Activated CD8-positive, alpha-beta memory T cell treated with anti-CD3 and anti-CD28 coated beads, Interleukin-2, amount 50 U/mL, for 24 hours (primary cell): Measurements from ENCODE around the gene ITIH4.

Source experiments
- DNase-seq: peaks from one replicate; pipeline ENCODE4 v3.0.0-alpha.2; 2020; ENCODE audit errors: extremely low read depth

Gene ITIH4

GRCh38 chr3:52798376-52798977 lies 32.0 kb downstream of the ITIH4 start:
- DNase-seq, result no peak

- no peak for DNase-seq
Measured at GRCh38 chr3:52796411-52796810, 34.1 kb downstream of the ITIH4 start.

GRCh38 chr3:52795298-52795900 lies 35.1 kb downstream of the ITIH4 start:
- DNase-seq, result no peak

- DNase-seq, result no peak
Measured at GRCh38 chr3:52794612-52795099, 35.8 kb downstream of the ITIH4 start, which contains the start of gene ITIH3. Gene ITIH3 (plus strand): TSS chr3:52794796. CDS start chr3:52794804, 8 bp downstream.

GRCh38 chr3:52793702-52794611 lies 36.5 kb downstream of the ITIH4 start:
- no peak for DNase-seq

- no peak for DNase-seq
Measured at GRCh38 chr3:52792961-52793695, 37.3 kb downstream of the ITIH4 start.

- no peak for DNase-seq
Measured at GRCh38 chr3:52792413-52792812, 38.1 kb downstream of the ITIH4 start.

- DNase-seq, result no peak
Measured at GRCh38 chr3:52791928-52792327, 38.5 kb downstream of the ITIH4 start.

- no peak for DNase-seq
Measured at GRCh38 chr3:52791366-52791765, 39.1 kb downstream of the ITIH4 start.

GRCh38 chr3:52790741-52791140 lies 39.7 kb downstream of the ITIH4 start:
- no peak for DNase-seq

- no peak for DNase-seq
Measured at GRCh38 chr3:52790337-52790736, 40.1 kb downstream of the ITIH4 start.

GRCh38 chr3:52789746-52790040 lies 40.8 kb downstream of the ITIH4 start:
- no peak for DNase-seq

- no peak for DNase-seq
Measured at GRCh38 chr3:52788890-52789745, 41.4 kb downstream of the ITIH4 start.

GRCh38 chr3:52787672-52788625 lies 42.5 kb downstream of the ITIH4 start:
- no peak for DNase-seq

- no peak for DNase-seq
Measured at GRCh38 chr3:52787246-52787645, 43.2 kb downstream of the ITIH4 start.

- DNase-seq, result no peak
Measured at GRCh38 chr3:52786330-52787215, 43.9 kb downstream of the ITIH4 start.

GRCh38 chr3:52784931-52785590 lies 45.4 kb downstream of the ITIH4 start:
- DNase-seq, result no peak

- DNase-seq, result no peak
Measured at GRCh38 chr3:52784021-52784621, 46.4 kb downstream of the ITIH4 start.
